Transverse colon (tissue), 4 donors: Measurements from ENCODE around the gene CEP170B.

Experiments used
- CTCF ChIP-seq, 5 experiments: fragments of 200-600 bp in 3 of 5; fragments of 450-650 bp in 2 of 5; sonication (generic) in 3 of 5; IDR thresholded peaks; 1 replicate in 2 of 5; 2 replicates in 3 of 5; pipeline ENCODE4 v1.5.1; 2016 to 2017; ENCODE audit warnings: antibody characterized with exemption in 5 of 5, inconsistent platforms in 3 of 5, mild to moderate bottlenecking in 2 of 5, moderate library complexity in 1 of 5
- EP300 ChIP-seq: sonication (generic); formaldehyde crosslinking; IDR thresholded peaks from one replicate; pipeline ENCODE4 v1.6.1; 2017; ENCODE audit warnings: antibody characterized with exemption, low read depth
- POLR2A ChIP-seq: fragments of 450-650 bp; IDR thresholded peaks from one replicate; pipeline ENCODE4 v1.6.1; 2016; ENCODE audit warnings: antibody characterized with exemption, mild to moderate bottlenecking, moderate library complexity
- POLR2AphosphoS5 ChIP-seq, 3 donors: sonication (generic); formaldehyde crosslinking; IDR thresholded peaks; one replicate each; pipeline ENCODE4 v1.6.1; 2016; ENCODE audit warnings: antibody characterized with exemption in 3 of 3

- TF ChIP-seq CTCF (IDR thresholded peaks at IDR 0.05) = no peak
- no peak for TF ChIP-seq POLR2A
- no peak for TF ChIP-seq POLR2AphosphoS5 (IDR thresholded peaks at IDR 0.05)
- TF ChIP-seq EP300 = no peak
Measured at GRCh38 chr14:104866451-104867370, 1.6 kb downstream of the CEP170B start.
